Measurements from ENCODE around the gene FOXA1. TPM values are rescaled to one million over a fixed set of nuclear protein-coding genes. Genes with fewer than 3 reads are reported as not detected.

The FOXA1 gene
- total RNA-seq, 2 experiments from 2014 or later, result 0.05 to 0.07 TPM

DNA sequence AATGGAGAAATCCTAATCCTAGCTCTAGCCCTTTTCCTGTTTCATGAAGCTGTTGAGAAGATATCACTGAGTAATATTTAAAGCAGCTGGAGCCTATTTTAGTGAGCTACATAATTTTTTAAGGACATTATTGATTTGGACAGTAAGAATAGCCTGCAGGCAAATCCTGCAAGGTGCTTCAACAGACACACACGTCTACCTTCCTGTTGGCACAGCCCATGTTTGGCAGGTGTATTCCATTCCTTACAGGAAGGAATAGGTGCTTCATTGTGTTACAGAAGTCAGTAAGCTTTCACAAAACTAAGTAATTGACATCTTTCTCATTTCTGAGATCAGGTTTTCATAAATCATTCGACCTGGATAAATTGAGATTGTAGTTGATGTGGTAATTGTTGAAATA, 50.6 kb downstream of the FOXA1 start:
- CTCF ChIA-PET, result no interaction called here
- no peaks in the 10 kb centered on the region for H3K36me3 Mint-ChIP-seq (ENCODE audit: low read depth)

DNA sequence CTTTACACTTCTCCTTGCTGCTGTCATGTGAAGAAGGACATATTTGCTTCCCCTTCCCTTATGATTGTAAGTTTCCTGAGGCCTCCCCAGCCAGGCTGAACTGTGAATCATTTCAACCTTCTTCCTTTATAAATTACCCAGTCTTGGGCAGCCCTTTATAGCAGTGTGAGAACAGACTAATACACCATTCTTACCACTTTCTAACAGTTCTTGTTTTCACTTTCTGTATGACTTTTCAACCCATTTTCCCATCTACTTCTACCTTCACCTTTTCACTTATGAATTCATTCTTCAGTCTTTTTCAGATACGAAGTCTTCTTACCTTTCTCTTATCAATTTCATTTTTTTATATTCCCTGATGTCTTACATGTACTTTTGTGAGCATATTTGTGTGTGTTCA, 55.1 kb downstream of the FOXA1 start:
- ATAC-seq, result no peak
- H3K4me3 Mint-ChIP-seq, result no peak overlapping the region

More for the DNA sequence above, 50.6 kb downstream of the FOXA1 start:
- no peaks in the 10 kb centered on the region for H3K4me1 Mint-ChIP-seq
- no peak overlapping the region for H3K4me3 Mint-ChIP-seq
- H3K9me3 Mint-ChIP-seq (ENCODE audit: low read depth), result no peaks in the 10 kb centered on the region
- H3K27ac Mint-ChIP-seq, result no peak overlapping the region
- intact Hi-C loops (cut with DNase I, micrococcal nuclease), result no loop called here
- DNase-seq (no peak), ATAC-seq (no peak)
- POLR2A ChIA-PET, result no interaction called here
- no peaks in the 10 kb centered on the region for H3K27me3 Mint-ChIP-seq

More for the DNA sequence above, 55.1 kb downstream of the FOXA1 start:
- POLR2A ChIA-PET, result no interaction called here
- Mint-ChIP-seq H3K27me3 (no peaks in the 10 kb centered on the region), H3K36me3 (ENCODE audit: low read depth) (no peaks in the 10 kb centered on the region), H3K4me1 (no peaks in the 10 kb centered on the region), H3K9me3 (ENCODE audit: low read depth) (peaks cover 1% of the 10 kb centered on the region), H3K27ac (no peak overlapping the region)
- intact Hi-C loops (cut with DNase I, micrococcal nuclease), result no loop called here
- DNase-seq, result no peak
- CTCF ChIA-PET, result no interaction called here

Other genes with a start within 250 kb of the FOXA1 start
- gene TTC6, start 380 bp upstream of the FOXA1 start, total RNA-seq, result not detected

Measured in activated CD4-positive, alpha-beta T cell treated with anti-CD3 and anti-CD28 coated beads for 36 hours (primary cell).